ENCODE results near the gene SSH2.

- TF ChIP-seq, protein P1, sequence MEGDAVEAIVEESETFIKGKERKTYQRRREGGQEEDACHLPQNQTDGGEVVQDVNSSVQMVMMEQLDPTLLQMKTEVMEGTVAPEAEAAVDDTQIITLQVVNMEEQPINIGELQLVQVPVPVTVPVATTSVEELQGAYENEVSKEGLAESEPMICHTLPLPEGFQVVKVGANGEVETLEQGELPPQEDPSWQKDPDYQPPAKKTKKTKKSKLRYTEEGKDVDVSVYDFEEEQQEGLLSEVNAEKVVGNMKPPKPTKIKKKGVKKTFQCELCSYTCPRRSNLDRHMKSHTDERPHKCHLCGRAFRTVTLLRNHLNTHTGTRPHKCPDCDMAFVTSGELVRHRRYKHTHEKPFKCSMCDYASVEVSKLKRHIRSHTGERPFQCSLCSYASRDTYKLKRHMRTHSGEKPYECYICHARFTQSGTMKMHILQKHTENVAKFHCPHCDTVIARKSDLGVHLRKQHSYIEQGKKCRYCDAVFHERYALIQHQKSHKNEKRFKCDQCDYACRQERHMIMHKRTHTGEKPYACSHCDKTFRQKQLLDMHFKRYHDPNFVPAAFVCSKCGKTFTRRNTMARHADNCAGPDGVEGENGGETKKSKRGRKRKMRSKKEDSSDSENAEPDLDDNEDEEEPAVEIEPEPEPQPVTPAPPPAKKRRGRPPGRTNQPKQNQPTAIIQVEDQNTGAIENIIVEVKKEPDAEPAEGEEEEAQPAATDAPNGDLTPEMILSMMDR (IDR thresholded peaks at IDR 0.05): no peak
- TF ChIP-seq EZH2 (IDR thresholded peaks at IDR 0.05; ENCODE audit: borderline replicate concordance, insufficient read depth, low read depth, low read length, poor library complexity, severe bottlenecking): no peak
These were observed 288.9 kb downstream of the SSH2 start for GRCh38 chr17:29640981-29641642.

All from B cell (primary cell).